Measurements from ENCODE around the gene DHX58. TPM values are rescaled to one million over a fixed set of nuclear protein-coding genes. Genes with fewer than 3 reads are reported as not detected.

Gene DHX58
- total RNA-seq, 1 experiment from 2014 or later: 2.1 TPM

DNA sequence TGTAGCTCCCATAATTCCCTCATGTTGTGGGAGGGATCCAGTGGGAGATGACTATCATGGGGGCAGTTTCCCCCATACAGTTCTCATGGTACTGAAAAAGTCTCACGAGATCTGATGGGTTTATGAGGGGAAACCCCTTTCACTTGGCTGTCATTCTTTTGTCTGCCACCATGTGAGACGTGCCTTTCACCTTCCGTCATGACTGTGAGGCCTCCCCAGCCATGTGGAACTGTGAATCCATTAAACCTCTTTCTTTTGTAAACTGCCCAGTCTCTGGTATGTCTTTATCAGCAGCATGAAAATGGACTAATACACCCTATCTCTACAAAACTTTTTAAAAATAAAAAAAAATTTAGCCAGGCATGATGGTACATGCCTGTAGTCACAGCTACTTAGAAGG is 55.9 kb downstream of the DHX58 start:
- intact Hi-C loops (cut with micrococcal nuclease; ENCODE audit: unreplicated experiment): no loop called here
- TF ChIP-seq EZH2 (IDR thresholded peaks at IDR 0.05; ENCODE audit: borderline replicate concordance, low read depth, low read length, poor library complexity, severe bottlenecking): no peak
- no peak for TF ChIP-seq CTCF (conservative IDR thresholded peaks at IDR 0.05; ENCODE audit: low read depth, low read length)
- ChIA-PET POLR2A (ENCODE audit: low non-redundant PET) (interaction anchor here (0.6 kb wide), 1 partner anchor 354 kb away, joined by 16 read pairs; no protein-coding TSS in a partner anchor), CTCF (no interaction called here)
- no peaks in the 10 kb centered on the region for H3K4me1 ChIP-seq (ENCODE audit: insufficient read depth, low read length, poor library complexity, severe bottlenecking)
- DNase-seq (ENCODE audit: low spot score): no peak
- no peak overlapping the region for H3K4me3 ChIP-seq (ENCODE audit: low read depth, low read length, poor library complexity, severe bottlenecking)
- H3K9me3 ChIP-seq (ENCODE audit: low read depth, low read length, poor library complexity, severe bottlenecking): no peaks in the 10 kb centered on the region
- BruUV-seq (replicated peaks): no TSS peak
- H3K27me3 ChIP-seq (replicated peaks; ENCODE audit: insufficient read depth, low read depth, low read length, poor library complexity): no peaks in the 10 kb centered on the region
- no peak overlapping the region for H3K27ac ChIP-seq (ENCODE audit: low read depth, low read length, poor library complexity, severe bottlenecking)
- no peaks in the 10 kb centered on the region for H3K36me3 ChIP-seq (ENCODE audit: insufficient read depth, low read length, poor library complexity, severe bottlenecking)

DNA sequence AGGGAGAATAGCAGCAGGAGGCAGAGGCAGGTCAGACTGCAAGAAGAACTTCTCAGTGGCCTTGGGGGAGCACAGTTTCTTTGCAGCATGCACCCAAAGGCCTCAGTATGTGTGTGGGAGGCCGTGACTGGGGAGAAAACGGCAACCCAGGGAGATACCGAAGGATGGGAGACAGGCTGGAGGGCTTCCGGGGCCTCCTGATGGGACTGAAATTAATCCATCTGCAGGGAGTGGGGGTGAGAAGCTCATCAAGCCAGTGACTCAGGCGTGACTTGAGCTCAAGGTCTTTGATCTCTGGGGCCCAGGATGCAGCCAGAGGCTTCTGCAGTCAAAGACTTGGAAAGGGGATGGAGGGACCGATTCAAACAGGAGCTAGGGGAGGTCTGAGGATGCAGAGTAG is 57.0 kb downstream of the DHX58 start:
- H3K27me3 ChIP-seq (replicated peaks; ENCODE audit: insufficient read depth, low read depth, low read length, poor library complexity): no peaks in the 10 kb centered on the region
- no peaks in the 10 kb centered on the region for H3K4me1 ChIP-seq (ENCODE audit: insufficient read depth, low read length, poor library complexity, severe bottlenecking)
- BruUV-seq (replicated peaks): no TSS peak
- H3K36me3 ChIP-seq (ENCODE audit: insufficient read depth, low read length, poor library complexity, severe bottlenecking): no peaks in the 10 kb centered on the region
- H3K9me3 ChIP-seq (ENCODE audit: low read depth, low read length, poor library complexity, severe bottlenecking): no peaks in the 10 kb centered on the region
- H3K27ac ChIP-seq (ENCODE audit: low read depth, low read length, poor library complexity, severe bottlenecking): no peak overlapping the region
- DNase-seq (ENCODE audit: low spot score): no peak
- H3K4me3 ChIP-seq (ENCODE audit: low read depth, low read length, poor library complexity, severe bottlenecking): no peak overlapping the region
- ChIA-PET CTCF (interaction anchor here (0.6 to 0.8 kb wide), 2 partner anchors 12 to 1738 kb away, joined by 3 to 8 read pairs; no protein-coding TSS in a partner anchor), POLR2A (ENCODE audit: low non-redundant PET) (no interaction called here)
- intact Hi-C loops (cut with micrococcal nuclease; ENCODE audit: unreplicated experiment): no loop called here
- TF ChIP-seq EZH2 (IDR thresholded peaks at IDR 0.05; ENCODE audit: borderline replicate concordance, low read depth, low read length, poor library complexity, severe bottlenecking) (no peak), CTCF (conservative IDR thresholded peaks at IDR 0.05; ENCODE audit: low read depth, low read length) (no peak)

- POLR2A ChIA-PET (ENCODE audit: low non-redundant PET): no interaction called here
- no peak overlapping the region for H3K4me3 ChIP-seq (ENCODE audit: low read depth, low read length, poor library complexity, severe bottlenecking)
- no peaks in the 10 kb centered on the region for H3K27me3 ChIP-seq (replicated peaks; ENCODE audit: insufficient read depth, low read depth, low read length, poor library complexity)
- no peaks in the 10 kb centered on the region for H3K9me3 ChIP-seq (ENCODE audit: low read depth, low read length, poor library complexity, severe bottlenecking)
- H3K4me1 ChIP-seq (ENCODE audit: insufficient read depth, low read length, poor library complexity, severe bottlenecking): no peaks in the 10 kb centered on the region
- CTCF ChIA-PET: no interaction called here
- BruUV-seq (replicated peaks): no TSS peak
- no peaks in the 10 kb centered on the region for H3K36me3 ChIP-seq (ENCODE audit: insufficient read depth, low read length, poor library complexity, severe bottlenecking)
- intact Hi-C loops (cut with micrococcal nuclease; ENCODE audit: unreplicated experiment): no loop called here
- TF ChIP-seq CTCF (conservative IDR thresholded peaks at IDR 0.05; ENCODE audit: low read depth, low read length): no peak
- no peak for TF ChIP-seq EZH2 (IDR thresholded peaks at IDR 0.05; ENCODE audit: borderline replicate concordance, low read depth, low read length, poor library complexity, severe bottlenecking)
- no peak overlapping the region for H3K27ac ChIP-seq (ENCODE audit: low read depth, low read length, poor library complexity, severe bottlenecking)
- DNase-seq (ENCODE audit: low spot score): no peak
These were observed 57.5 kb downstream of the DHX58 start for GRCh38 chr17:42055027-42055426.
